GM18517 (cell line): Measurements from ENCODE around the gene ANP32E.

Experiments used
- ATAC-seq: cut with Tn5 transposase; IDR thresholded peaks from one replicate; pipeline ENCODE4 v1.9.1; 2021; ENCODE audit warnings: mild to moderate bottlenecking, moderate library complexity; ENCODE audit not compliant: unreplicated experiment

Gene ANP32E

GRCh38 chr1:150235852-150236613 lies at the start of gene ANP32E:
Gene ANP32E (minus strand): TSS chr1:150236112. CDS start chr1:150235786, 326 bp downstream.
- ATAC-seq: peak; percentile 83

- ATAC-seq: no peak
Observed at GRCh38 chr1:150283260-150283659, 47.3 kb upstream of the ANP32E start.

- no peak for ATAC-seq
Observed at GRCh38 chr1:150282558-150282958, 46.6 kb upstream of the ANP32E start.

GRCh38 chr1:150281758-150282557 lies 46.0 kb upstream of the ANP32E start, which contains the start of gene CIART:
Gene CIART (plus strand): TSS chr1:150282554. CDS start chr1:150283268, 714 bp downstream.
- ATAC-seq: no peak

- ATAC-seq: no peak
Observed at GRCh38 chr1:150281221-150281757, 45.4 kb upstream of the ANP32E start.

- no peak for ATAC-seq
Observed at GRCh38 chr1:150280138-150280707, 44.3 kb upstream of the ANP32E start.

- ATAC-seq: no peak
Observed at GRCh38 chr1:150273311-150273710, 37.4 kb upstream of the ANP32E start.

GRCh38 chr1:150271291-150271959 lies 35.5 kb upstream of the ANP32E start:
- ATAC-seq: no peak

GRCh38 chr1:150269451-150269850 lies 33.5 kb upstream of the ANP32E start:
- no peak for ATAC-seq

GRCh38 chr1:150268705-150269403 lies 32.9 kb upstream of the ANP32E start, which contains the start of gene APH1A:
Gene APH1A (minus strand): TSS chr1:150269016. CDS start chr1:150268810, 206 bp downstream.
- ATAC-seq: peak; percentile 80

- ATAC-seq: peak; percentile 14
Observed at GRCh38 chr1:150268340-150268704, 32.4 kb upstream of the ANP32E start.

GRCh38 chr1:150267896-150268295 lies 32.0 kb upstream of the ANP32E start:
- ATAC-seq: no peak

GRCh38 chr1:150263549-150263948 lies 27.6 kb upstream of the ANP32E start:
- no peak for ATAC-seq

- ATAC-seq: no peak
Observed at GRCh38 chr1:150262388-150263320, 26.7 kb upstream of the ANP32E start.

GRCh38 chr1:150261367-150261766 lies 25.5 kb upstream of the ANP32E start:
- ATAC-seq: no peak

GRCh38 chr1:150259758-150260669 lies 24.1 kb upstream of the ANP32E start:
- no peak for ATAC-seq

- no peak for ATAC-seq
Observed at GRCh38 chr1:150259217-150259616, 23.3 kb upstream of the ANP32E start.
